ENCODE data around the gene CLTCL1. TPM values are rescaled to one million over a fixed set of nuclear protein-coding genes. Genes with fewer than 3 reads are reported as not detected.
A peak's percentile ranks its signal among the peaks of the same experiment; 100 is the strongest.

Gene CLTCL1
- total and polyA plus RNA-seq, 9 donors: 2.8 to 10.7 (median 5.2) TPM

- 20 to 22% (median 21%) methylated on average over 27 of the region's 27 CpGs for WGBS, 3 donors
- no peak for TF ChIP-seq CTCF (IDR thresholded peaks at IDR 0.05)
- TF ChIP-seq EP300 (IDR thresholded peaks at IDR 0.05): no peak
- no peak for TF ChIP-seq POLR2A (IDR thresholded peaks at IDR 0.05)
- H3K9me3 ChIP-seq: no peaks in the 10 kb centered on the region
- intact Hi-C loops (cut with DNase I): loop anchor here in 2 of 4 donors (5.0 to 10.0 kb wide), 2 partner anchors 113 to 134 kb away; partner anchors contain the start of gene SLC25A1 (in 1 of the 2)
- H3K36me3 ChIP-seq: no peaks in the 10 kb centered on the region
- peak in 1 of 5 donors; percentile 33 for DNase-seq
- H3K27me3 ChIP-seq: no peaks in the 10 kb centered on the region
- peak overlapping the region; percentile 72 for H3K4me3 ChIP-seq
- H3K27ac ChIP-seq: peak overlapping the region; percentile 13 to 44
- no peaks in the 10 kb centered on the region for H3K4me1 ChIP-seq (ENCODE audit: insufficient read depth)
These were observed 910 bp downstream of the CLTCL1 start for GRCh38 chr22:19290400-19291217.

- H3K36me3 ChIP-seq: no peaks in the 10 kb centered on the region
- no peak overlapping the region for H3K27ac ChIP-seq
- 79 to 86% (median 82%) methylated on average over 5 of the region's 5 CpGs for WGBS, 3 donors
- H3K4me1 ChIP-seq (ENCODE audit: insufficient read depth): no peaks in the 10 kb centered on the region
- no peak for TF ChIP-seq POLR2A (IDR thresholded peaks at IDR 0.05)
- TF ChIP-seq CTCF (IDR thresholded peaks at IDR 0.05): no peak
- TF ChIP-seq EP300 (IDR thresholded peaks at IDR 0.05): no peak
- H3K9me3 ChIP-seq: no peaks in the 10 kb centered on the region
- no peak for DNase-seq
- H3K27me3 ChIP-seq: no peaks in the 10 kb centered on the region
- no peak overlapping the region for H3K4me3 ChIP-seq
- intact Hi-C loops (cut with DNase I): loop anchor here in 2 of 4 donors (5.0 to 10.0 kb wide), 2 partner anchors 112 to 135 kb away; partner anchors contain the start of gene SLC25A1 (in 1 of the 2)
These were observed 1.9 kb downstream of the CLTCL1 start for GRCh38 chr22:19289475-19290161.

GRCh38 chr22:19287889-19288288, 3.6 kb downstream of the CLTCL1 start:
- intact Hi-C loops (cut with DNase I): no loop called here
- Histone ChIP-seq H3K4me3 (no peak overlapping the region), H3K9me3 (no peaks in the 10 kb centered on the region), H3K27ac (no peak overlapping the region), H3K27me3 (no peaks in the 10 kb centered on the region), H3K36me3 (no peaks in the 10 kb centered on the region), H3K4me1 (ENCODE audit: insufficient read depth) (no peaks in the 10 kb centered on the region)
- DNase-seq: no peak
- WGBS, 3 donors: 58 to 77% (median 64%) methylated on average over 4 of the region's 4 CpGs
- TF ChIP-seq CTCF (IDR thresholded peaks at IDR 0.05) (no peak), POLR2A (IDR thresholded peaks at IDR 0.05) (no peak), EP300 (IDR thresholded peaks at IDR 0.05) (no peak)

GRCh38 chr22:19287076-19287707, 4.3 kb downstream of the CLTCL1 start:
- Histone ChIP-seq H3K4me3 (no peak overlapping the region), H3K4me1 (ENCODE audit: insufficient read depth) (no peaks in the 10 kb centered on the region), H3K9me3 (no peaks in the 10 kb centered on the region), H3K27ac (no peak overlapping the region), H3K36me3 (no peaks in the 10 kb centered on the region), H3K27me3 (no peaks in the 10 kb centered on the region)
- DNase-seq: no peak
- intact Hi-C loops (cut with DNase I): no loop called here
- no peak for TF ChIP-seq CTCF (IDR thresholded peaks at IDR 0.05)
- TF ChIP-seq EP300 (IDR thresholded peaks at IDR 0.05): no peak
- TF ChIP-seq POLR2A (IDR thresholded peaks at IDR 0.05): no peak
- 56 to 63% (median 61%) methylated on average over 5 of the region's 5 CpGs for WGBS, 3 donors

Data from ovary (tissue), 9 donors.